HepG2 (cell line): ENCODE results near the gene BUD23. TPM values are rescaled to one million over a fixed set of nuclear protein-coding genes. Genes with fewer than 3 reads are reported as not detected.
A peak's percentile ranks its signal among the peaks of the same experiment; 100 is the strongest.

Experiments used
- AGO2 ChIP-seq: fragments of 200-400 bp; formaldehyde crosslinking; optimal IDR thresholded peaks from 2 replicates; pipeline ENCODE3; 2017; ENCODE audit warnings: mild to moderate bottlenecking, low read depth, low read length, moderate library complexity
- ELF4 ChIP-seq: sonication (generic); formaldehyde crosslinking; IDR thresholded peaks from 2 replicates; pipeline ENCODE4 v1.5.0; 2020; ENCODE audit warnings: missing genetic modification reagents, mild to moderate bottlenecking, moderate library complexity, borderline replicate concordance
- HIVEP1 ChIP-seq: sonication (generic); formaldehyde crosslinking; IDR thresholded peaks from 2 replicates; pipeline ENCODE4 v1.4.0; 2020; ENCODE audit warnings: mild to moderate bottlenecking, missing genetic modification reagents
- HNRNPLL ChIP-seq: fragments of 200-400 bp; formaldehyde crosslinking; IDR thresholded peaks from 2 replicates; pipeline ENCODE4 v1.6.1; 2017; ENCODE audit warnings: mild to moderate bottlenecking, low read depth, low read length; ENCODE audit not compliant: poor library complexity, severe bottlenecking
- JUN ChIP-seq: sonication (generic); formaldehyde crosslinking; IDR thresholded peaks from 2 replicates; pipeline ENCODE4 v1.4.0; 2020; ENCODE audit warnings: mild to moderate bottlenecking, missing genetic modification reagents
- KDM6A ChIP-seq: IDR thresholded peaks from 2 replicates; pipeline ENCODE4 v1.6.1; 2016; ENCODE audit warnings: low read depth
- NAIF1 ChIP-seq: sonication (generic); formaldehyde crosslinking; IDR thresholded peaks from 2 replicates; pipeline ENCODE4 v1.5.0; 2020; ENCODE audit warnings: mild to moderate bottlenecking, missing genetic modification reagents, borderline replicate concordance
- PCBP2 ChIP-seq: fragments of 200-400 bp; formaldehyde crosslinking; optimal IDR thresholded peaks from 2 replicates; pipeline ENCODE3; 2018; ENCODE audit warnings: low read length, low read depth; ENCODE audit not compliant: poor library complexity, severe bottlenecking
- RARA ChIP-seq: IDR thresholded peaks from 2 replicates; pipeline ENCODE4 v1.6.1; 2016; ENCODE audit warnings: missing genetic modification reagents, missing compliant biosample characterization
- SSRP1 ChIP-seq: IDR thresholded peaks from 2 replicates; pipeline ENCODE4 v1.6.1; 2016; ENCODE audit warnings: control low read depth
- ZC3H13 ChIP-seq: sonication (generic); formaldehyde crosslinking; IDR thresholded peaks from 2 replicates; pipeline ENCODE4 v1.8.1; 2023; ENCODE audit warnings: mild to moderate bottlenecking, missing genetic modification reagents, moderate library complexity
- ZNF10 ChIP-seq: sonication (generic); formaldehyde crosslinking; IDR thresholded peaks from 2 replicates; pipeline ENCODE4 v1.4.0; 2020; ENCODE audit warnings: mild to moderate bottlenecking, low read depth, missing genetic modification reagents, borderline replicate concordance
- ZNF274 ChIP-seq: sonication (generic); formaldehyde crosslinking; IDR thresholded peaks from 2 replicates; pipeline ENCODE4 v1.5.1; 2020; ENCODE audit warnings: mild to moderate bottlenecking, missing genetic modification reagents
- ZNF329 ChIP-seq: sonication (generic); formaldehyde crosslinking; IDR thresholded peaks from 2 replicates; pipeline ENCODE4 v1.9.0; 2021; ENCODE audit warnings: low read depth, mild to moderate bottlenecking, missing genetic modification reagents
- ZNF616 ChIP-seq: sonication (generic); formaldehyde crosslinking; IDR thresholded peaks from 2 replicates; pipeline ENCODE4 v1.5.0; 2020; ENCODE audit warnings: low read depth, mild to moderate bottlenecking, missing genetic modification reagents
- ZNF678 ChIP-seq: sonication (generic); formaldehyde crosslinking; IDR thresholded peaks from 2 replicates; pipeline ENCODE4 v1.4.0; 2020; ENCODE audit warnings: mild to moderate bottlenecking, missing genetic modification reagents
- ZNF724P ChIP-seq: sonication (generic); formaldehyde crosslinking; IDR thresholded peaks from 2 replicates; pipeline ENCODE4 v1.8.0; 2022; ENCODE audit warnings: missing genetic modification reagents, borderline replicate concordance
- polyA plus RNA-seq, 8 experiments: library from polyadenylated mRNA; depleted of rRNA in 3 of 8; stranded (reverse) in 7 of 8; unstranded in 1 of 8; fragments of >200 nt; fragmentation: Illumina TruSeq in 4 of 8; extraction: Trizol in 4 of 8; gene quantifications; 2 replicates each; pipeline versions ENCODE4 v1.2.1 to v1.2.3, GENCODE V29; 2011 to 2016; ENCODE audit warnings: low read depth in 4 of 8, missing spikeins in 1 of 8, mixed read lengths in 1 of 8; ENCODE audit not compliant: insufficient read depth in 1 of 8
- total RNA-seq, 5 experiments: library from RNA; depleted of rRNA; stranded (reverse); fragments of >200 nt; fragmentation: Illumina TruSeq; extraction: Trizol; gene quantifications; 2 replicates each; pipeline ENCODE4 v1.2.3, GENCODE V29; 2016; ENCODE audit warnings: low read depth in 1 of 5
- TF ChIP-seq, protein P1 (sequence below): sonication (generic); formaldehyde crosslinking; IDR thresholded peaks from 2 replicates; pipeline ENCODE4 v1.4.0; 2020; ENCODE audit warnings: missing genetic modification reagents
- TF ChIP-seq, protein P2 (sequence below): sonication (generic); formaldehyde crosslinking; IDR thresholded peaks from 2 replicates; pipeline ENCODE4 v1.4.0; 2020; ENCODE audit warnings: missing genetic modification reagents, mild to moderate bottlenecking, borderline replicate concordance
- TF ChIP-seq, protein P3 (sequence below): sonication (generic); formaldehyde crosslinking; IDR thresholded peaks from 2 replicates; pipeline ENCODE4 v1.4.0; 2020; ENCODE audit warnings: missing genetic modification reagents, mild to moderate bottlenecking, borderline replicate concordance

BUD23 gene
- total and polyA plus RNA-seq, 2 of the 13 experiments (the other 11 are each of a cell fraction or from before 2014, with no cell fraction given): 47.5 to 54.5 TPM

DNA sequence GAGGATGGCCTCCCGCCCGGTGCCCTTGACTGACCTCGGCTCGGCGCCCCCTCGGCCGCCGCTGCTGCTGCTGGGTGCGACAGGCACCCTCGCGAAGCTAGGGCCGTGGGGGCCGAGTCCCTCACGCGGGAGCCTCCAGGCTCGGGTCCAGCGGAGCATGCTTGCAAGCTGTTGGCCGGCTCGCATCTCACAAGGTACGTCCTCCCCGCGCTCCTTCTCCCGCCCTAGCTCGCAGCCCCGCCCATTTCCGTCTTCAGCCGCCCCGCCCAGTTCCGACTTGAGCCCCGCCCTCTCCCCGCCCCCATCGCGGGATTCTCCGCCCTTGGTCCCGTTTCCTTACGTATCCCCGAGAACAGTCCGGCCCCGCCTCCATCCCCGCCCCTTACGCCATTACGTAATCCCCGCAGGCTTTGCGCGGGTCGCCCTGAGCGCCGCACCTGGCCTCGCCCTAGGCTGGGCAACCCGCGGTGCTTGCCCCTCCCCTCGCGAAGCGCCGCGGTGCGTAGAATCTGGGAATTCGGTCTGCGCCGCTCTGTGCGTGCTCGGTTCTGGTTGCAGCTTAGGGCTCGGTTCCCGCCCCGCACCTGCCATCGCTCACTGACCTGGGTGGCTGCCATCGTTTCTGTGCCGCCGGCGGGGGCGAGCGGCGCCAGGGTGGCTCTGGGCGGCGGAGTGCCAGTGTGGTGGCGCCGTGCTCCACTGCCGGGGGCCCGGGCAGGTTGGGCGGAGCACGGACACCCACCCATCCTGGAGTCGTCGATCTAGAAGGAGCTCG lies 55.4 kb downstream of the BUD23 start, which contains the start of gene ABHD11 (continued):
- TF ChIP-seq, protein P1, sequence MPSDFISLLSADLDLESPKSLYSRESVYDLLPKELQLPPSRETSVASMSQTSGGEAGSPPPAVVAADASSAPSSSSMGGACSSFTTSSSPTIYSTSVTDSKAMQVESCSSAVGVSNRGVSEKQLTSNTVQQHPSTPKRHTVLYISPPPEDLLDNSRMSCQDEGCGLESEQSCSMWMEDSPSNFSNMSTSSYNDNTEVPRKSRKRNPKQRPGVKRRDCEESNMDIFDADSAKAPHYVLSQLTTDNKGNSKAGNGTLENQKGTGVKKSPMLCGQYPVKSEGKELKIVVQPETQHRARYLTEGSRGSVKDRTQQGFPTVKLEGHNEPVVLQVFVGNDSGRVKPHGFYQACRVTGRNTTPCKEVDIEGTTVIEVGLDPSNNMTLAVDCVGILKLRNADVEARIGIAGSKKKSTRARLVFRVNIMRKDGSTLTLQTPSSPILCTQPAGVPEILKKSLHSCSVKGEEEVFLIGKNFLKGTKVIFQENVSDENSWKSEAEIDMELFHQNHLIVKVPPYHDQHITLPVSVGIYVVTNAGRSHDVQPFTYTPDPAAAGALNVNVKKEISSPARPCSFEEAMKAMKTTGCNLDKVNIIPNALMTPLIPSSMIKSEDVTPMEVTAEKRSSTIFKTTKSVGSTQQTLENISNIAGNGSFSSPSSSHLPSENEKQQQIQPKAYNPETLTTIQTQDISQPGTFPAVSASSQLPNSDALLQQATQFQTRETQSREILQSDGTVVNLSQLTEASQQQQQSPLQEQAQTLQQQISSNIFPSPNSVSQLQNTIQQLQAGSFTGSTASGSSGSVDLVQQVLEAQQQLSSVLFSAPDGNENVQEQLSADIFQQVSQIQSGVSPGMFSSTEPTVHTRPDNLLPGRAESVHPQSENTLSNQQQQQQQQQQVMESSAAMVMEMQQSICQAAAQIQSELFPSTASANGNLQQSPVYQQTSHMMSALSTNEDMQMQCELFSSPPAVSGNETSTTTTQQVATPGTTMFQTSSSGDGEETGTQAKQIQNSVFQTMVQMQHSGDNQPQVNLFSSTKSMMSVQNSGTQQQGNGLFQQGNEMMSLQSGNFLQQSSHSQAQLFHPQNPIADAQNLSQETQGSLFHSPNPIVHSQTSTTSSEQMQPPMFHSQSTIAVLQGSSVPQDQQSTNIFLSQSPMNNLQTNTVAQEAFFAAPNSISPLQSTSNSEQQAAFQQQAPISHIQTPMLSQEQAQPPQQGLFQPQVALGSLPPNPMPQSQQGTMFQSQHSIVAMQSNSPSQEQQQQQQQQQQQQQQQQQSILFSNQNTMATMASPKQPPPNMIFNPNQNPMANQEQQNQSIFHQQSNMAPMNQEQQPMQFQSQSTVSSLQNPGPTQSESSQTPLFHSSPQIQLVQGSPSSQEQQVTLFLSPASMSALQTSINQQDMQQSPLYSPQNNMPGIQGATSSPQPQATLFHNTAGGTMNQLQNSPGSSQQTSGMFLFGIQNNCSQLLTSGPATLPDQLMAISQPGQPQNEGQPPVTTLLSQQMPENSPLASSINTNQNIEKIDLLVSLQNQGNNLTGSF (CRISPR knock-in tag): no peak
- TF ChIP-seq PCBP2 (no peak), RARA (CRISPR knock-in tag) (peak; percentile 48; the same call in 1 of the 2 replicates), ZNF724P (no peak), ELF4 (CRISPR knock-in tag) (no peak), ZNF329 (no peak; the same call in 1 of the 2 replicates), AGO2 (peak; percentile 79), SSRP1 (CRISPR knock-in tag) (no peak), ZNF274 (CRISPR knock-in tag) (peak; percentile 48; the same call in 1 of the 2 replicates), HNRNPLL (peak; percentile 98), KDM6A (no peak), ZC3H13 (CRISPR knock-in tag) (0 out of 2 replicates have a peak, but pooled peaks have one; percentile 60), NAIF1 (CRISPR knock-in tag) (peak; percentile 96), JUN (CRISPR knock-in tag) (no peak), HIVEP1 (CRISPR knock-in tag) (peak; percentile 83), ZNF678 (0 out of 2 replicates have a peak, but pooled peaks have one; percentile 15), ZNF10 (no peak), ZNF616 (no peak)
- TF ChIP-seq, protein P2, sequence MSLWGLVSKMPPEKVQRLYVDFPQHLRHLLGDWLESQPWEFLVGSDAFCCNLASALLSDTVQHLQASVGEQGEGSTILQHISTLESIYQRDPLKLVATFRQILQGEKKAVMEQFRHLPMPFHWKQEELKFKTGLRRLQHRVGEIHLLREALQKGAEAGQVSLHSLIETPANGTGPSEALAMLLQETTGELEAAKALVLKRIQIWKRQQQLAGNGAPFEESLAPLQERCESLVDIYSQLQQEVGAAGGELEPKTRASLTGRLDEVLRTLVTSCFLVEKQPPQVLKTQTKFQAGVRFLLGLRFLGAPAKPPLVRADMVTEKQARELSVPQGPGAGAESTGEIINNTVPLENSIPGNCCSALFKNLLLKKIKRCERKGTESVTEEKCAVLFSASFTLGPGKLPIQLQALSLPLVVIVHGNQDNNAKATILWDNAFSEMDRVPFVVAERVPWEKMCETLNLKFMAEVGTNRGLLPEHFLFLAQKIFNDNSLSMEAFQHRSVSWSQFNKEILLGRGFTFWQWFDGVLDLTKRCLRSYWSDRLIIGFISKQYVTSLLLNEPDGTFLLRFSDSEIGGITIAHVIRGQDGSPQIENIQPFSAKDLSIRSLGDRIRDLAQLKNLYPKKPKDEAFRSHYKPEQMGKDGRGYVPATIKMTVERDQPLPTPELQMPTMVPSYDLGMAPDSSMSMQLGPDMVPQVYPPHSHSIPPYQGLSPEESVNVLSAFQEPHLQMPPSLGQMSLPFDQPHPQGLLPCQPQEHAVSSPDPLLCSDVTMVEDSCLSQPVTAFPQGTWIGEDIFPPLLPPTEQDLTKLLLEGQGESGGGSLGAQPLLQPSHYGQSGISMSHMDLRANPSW: no peak
- TF ChIP-seq, protein P3, sequence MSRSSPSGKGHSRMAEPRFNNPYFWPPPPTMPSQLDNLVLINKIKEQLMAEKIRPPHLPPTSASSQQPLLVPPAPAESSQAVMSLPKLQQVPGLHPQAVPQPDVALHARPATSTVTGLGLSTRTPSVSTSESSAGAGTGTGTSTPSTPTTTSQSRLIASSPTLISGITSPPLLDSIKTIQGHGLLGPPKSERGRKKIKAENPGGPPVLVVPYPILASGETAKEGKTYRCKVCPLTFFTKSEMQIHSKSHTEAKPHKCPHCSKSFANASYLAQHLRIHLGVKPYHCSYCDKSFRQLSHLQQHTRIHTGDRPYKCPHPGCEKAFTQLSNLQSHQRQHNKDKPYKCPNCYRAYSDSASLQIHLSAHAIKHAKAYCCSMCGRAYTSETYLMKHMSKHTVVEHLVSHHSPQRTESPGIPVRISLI (CRISPR knock-in tag): no peak
